Natural killer cell (primary cell): ENCODE data around the gene PRAME. TPM values are rescaled to one million over a fixed set of nuclear protein-coding genes. Genes with fewer than 3 reads are reported as not detected.

Experiments
- ATAC-seq, 3 donors: fragments of 150-1000 bp in 2 of 3; fragments of 200-7000 bp in 1 of 3; cut with Tn5 transposase; 1 replicate in 1 of 3; 2 replicates in 2 of 3; pipeline ENCODE4 v1.10.0; 2021; ENCODE audit warnings: mild to moderate bottlenecking in 2 of 3, moderate library complexity in 2 of 3
- DNase-seq, 2 donors: peaks; one replicate each; pipeline versions ENCODE4 v3.0.0 to v3.0.0-alpha.2; 2013 to 2021; ENCODE audit warnings: mixed read lengths in 1 of 2
- H3K27ac ChIP-seq: one replicate; pipeline ENCODE4 v1.5.1; 2013; ENCODE audit warnings: mild to moderate bottlenecking, low read length
- H3K27me3 ChIP-seq: one replicate; pipeline ENCODE4 v1.6.1; 2013; ENCODE audit warnings: low read length; ENCODE audit not compliant: control insufficient read depth, insufficient read depth
- H3K36me3 ChIP-seq: one replicate; pipeline ENCODE4 v1.6.1; 2013; ENCODE audit warnings: low read length; ENCODE audit not compliant: control insufficient read depth, insufficient read depth
- H3K4me1 ChIP-seq: one replicate; pipeline ENCODE4 v1.6.1; 2013; ENCODE audit warnings: low read length; ENCODE audit not compliant: control insufficient read depth, insufficient read depth
- H3K4me3 ChIP-seq: one replicate; pipeline ENCODE4 v1.5.1; 2013; ENCODE audit warnings: low read length
- H3K9me3 ChIP-seq: one replicate; pipeline ENCODE4 v1.6.1; 2013; ENCODE audit warnings: low read length; ENCODE audit not compliant: control insufficient read depth, insufficient read depth
- H3K27ac Mint-ChIP-seq, 2 donors: one replicate each; pipeline ENCODE4 v1.8.0; 2022; ENCODE audit warnings: mild to moderate bottlenecking in 2 of 2, mixed read lengths in 2 of 2, moderate library complexity in 1 of 2
- H3K27me3 Mint-ChIP-seq, 2 donors: one replicate each; pipeline ENCODE4 v1.8.0; 2022; ENCODE audit warnings: low read depth in 2 of 2, mixed read lengths in 2 of 2
- H3K36me3 Mint-ChIP-seq: one replicate; pipeline ENCODE4 v1.8.0; 2022; ENCODE audit warnings: mixed read lengths
- H3K4me1 Mint-ChIP-seq, 2 donors: one replicate each; pipeline ENCODE4 v1.8.0; 2022; ENCODE audit warnings: mixed read lengths in 2 of 2
- H3K4me3 Mint-ChIP-seq: one replicate; pipeline ENCODE4 v1.8.0; 2022; ENCODE audit warnings: mild to moderate bottlenecking, moderate library complexity, mixed read lengths
- H3K9me3 Mint-ChIP-seq, 2 donors: one replicate each; pipeline ENCODE4 v1.8.0; 2022; ENCODE audit warnings: mixed read lengths in 2 of 2
- CTCF ChIP-seq: fragments of 200-600 bp; IDR thresholded peaks from one replicate; pipeline ENCODE4 v1.8.0; 2022; ENCODE audit warnings: antibody characterized with exemption
- WGBS: methylation state at CpG from one replicate; pipeline ENCODE4 v1.1.7; 2013; ENCODE audit warnings: missing lambda C conversion rate; ENCODE audit not compliant: insufficient coverage; 5-methylcytosine and 5-hydroxymethylcytosine counted together
- intact Hi-C: fragments of 100-400 bp; cut with micrococcal nuclease; formaldehyde crosslinking; loops from one replicate; pipeline ENCODE4 v1.14.2; 2022
- total RNA-seq, 4 donors: library from RNA; stranded (reverse); fragments of 120-200 nt in 1 of 4; gene quantifications; one replicate each; pipeline versions ENCODE4 v1.2.3 to v1.2.4, GENCODE V29; 2013 to 2022

PRAME gene
- total RNA-seq, 3 donors from 2014 or later (not counting 1 experiment from before 2014, with no cell fraction given), result not detected

GRCh38 chr22:22520667-22521602, 38.1 kb downstream of the PRAME start:
- Mint-ChIP-seq H3K9me3 (no peaks in the 10 kb centered on the region), H3K36me3 (no peaks in the 10 kb centered on the region), H3K4me1 (no peaks in the 10 kb centered on the region), H3K27ac (no peak overlapping the region), H3K4me3 (no peak overlapping the region), H3K27me3 (peaks cover 12 to 20% of the 10 kb centered on the region in 2 donors)
- Histone ChIP-seq H3K36me3 (no peaks in the 10 kb centered on the region), H3K27ac (no peak overlapping the region), H3K4me1 (no peaks in the 10 kb centered on the region), H3K27me3 (peaks cover 3% of the 10 kb centered on the region), H3K9me3 (no peaks in the 10 kb centered on the region), H3K4me3 (no peak overlapping the region)
- TF ChIP-seq CTCF, result no peak
- no peak for ATAC-seq
- 86% methylated on average over 12 of the region's 12 CpGs for WGBS
- no peak for DNase-seq
- intact Hi-C loops, result no loop called here

GRCh38 chr22:22520020-22520656, 38.9 kb downstream of the PRAME start, which contains the start of gene ZNF280A:
TSS of gene ZNF280A (minus strand) at chr22:22520270. CDS start at chr22:22515630, 4,640 bp downstream.
- intact Hi-C loops, result no loop called here
- H3K4me3 Mint-ChIP-seq, result no peak within 1 kb of the TSS
- H3K9me3 Mint-ChIP-seq, result no peaks in the 10 kb centered on the region
- peaks cover 17 to 20% of the 10 kb centered on the region in 2 donors for H3K27me3 Mint-ChIP-seq
- no peaks in the 10 kb centered on the region for H3K36me3 Mint-ChIP-seq
- Histone ChIP-seq H3K27ac (no peak within 1 kb of the TSS), H3K4me1 (no peaks in the 10 kb centered on the region), H3K9me3 (no peaks in the 10 kb centered on the region), H3K36me3 (no peaks in the 10 kb centered on the region), H3K27me3 (peaks cover 3% of the 10 kb centered on the region), H3K4me3 (no peak within 1 kb of the TSS)
- H3K27ac Mint-ChIP-seq, result no peak within 1 kb of the TSS
- no peak for TF ChIP-seq CTCF
- H3K4me1 Mint-ChIP-seq, result no peaks in the 10 kb centered on the region
- 80% methylated on average over 12 of the region's 12 CpGs for WGBS
- ATAC-seq, result no peak
- DNase-seq, result no peak

- no peak overlapping the region for H3K27ac ChIP-seq
- H3K4me3 Mint-ChIP-seq, result no peak overlapping the region
- ATAC-seq, result no peak
- no peaks in the 10 kb centered on the region for H3K9me3 Mint-ChIP-seq
- H3K36me3 Mint-ChIP-seq, result no peaks in the 10 kb centered on the region
- DNase-seq, result no peak
- H3K27ac Mint-ChIP-seq, result no peak overlapping the region
- H3K27me3 ChIP-seq, result peaks cover 3% of the 10 kb centered on the region
- no peaks in the 10 kb centered on the region for H3K4me1 ChIP-seq
- H3K9me3 ChIP-seq, result no peaks in the 10 kb centered on the region
- no peaks in the 10 kb centered on the region for H3K4me1 Mint-ChIP-seq
- intact Hi-C loops, result no loop called here
- H3K36me3 ChIP-seq, result no peaks in the 10 kb centered on the region
- peaks cover 19 to 26% of the 10 kb centered on the region in 2 donors for H3K27me3 Mint-ChIP-seq
- TF ChIP-seq CTCF, result no peak
- no peak overlapping the region for H3K4me3 ChIP-seq
- WGBS, result 98% methylated on average over 5 of the region's 5 CpGs
Measured at GRCh38 chr22:22519591-22519990, 39.5 kb downstream of the PRAME start.
